HG02678 (cell line): ENCODE measurements around the gene PRKAR2B.

Experiments used
- ATAC-seq: cut with Tn5 transposase; IDR thresholded peaks from one replicate; pipeline ENCODE4 v1.9.1; 2021; ENCODE audit warnings: mild to moderate bottlenecking, moderate library complexity; ENCODE audit not compliant: unreplicated experiment

PRKAR2B gene

DNA sequence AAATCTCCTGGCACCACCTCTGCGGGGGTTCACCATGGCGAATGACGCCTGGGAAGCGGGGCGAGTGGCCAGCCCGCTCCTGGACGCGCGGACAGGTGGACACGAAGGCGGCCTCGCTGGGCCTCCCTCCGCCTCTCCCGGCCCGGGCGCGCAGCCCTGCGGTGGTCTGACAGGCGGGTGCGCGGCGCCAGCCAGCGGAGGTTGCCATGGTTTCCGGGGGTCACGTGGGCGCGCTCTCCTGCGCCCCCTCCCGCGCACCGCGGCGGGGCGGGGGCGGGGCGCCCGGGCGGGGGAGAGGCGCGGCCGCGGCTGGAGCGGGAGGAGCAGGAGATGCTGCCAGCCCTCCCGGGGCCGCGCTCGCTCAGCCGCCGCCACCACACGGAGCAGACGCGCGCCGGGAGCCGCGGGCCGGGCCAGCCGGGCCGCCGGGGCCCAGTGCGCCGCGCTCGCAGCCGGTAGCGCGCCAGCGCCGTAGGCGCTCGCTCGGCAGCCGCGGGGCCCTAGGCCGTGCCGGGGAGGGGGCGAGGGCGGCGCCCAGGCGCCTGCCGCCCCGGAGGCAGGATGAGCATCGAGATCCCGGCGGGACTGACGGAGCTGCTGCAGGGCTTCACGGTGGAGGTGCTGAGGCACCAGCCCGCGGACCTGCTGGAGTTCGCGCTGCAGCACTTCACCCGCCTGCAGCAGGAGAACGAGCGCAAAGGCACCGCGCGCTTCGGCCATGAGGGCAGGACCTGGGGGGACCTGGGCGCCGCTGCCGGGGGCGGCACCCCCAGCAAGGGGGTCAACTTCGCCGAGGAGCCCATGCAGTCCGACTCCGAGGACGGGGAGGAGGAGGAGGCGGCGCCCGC lies at the start of gene PRKAR2B:
TSS of gene PRKAR2B (plus strand) at position 359 of the 848 bp plus-strand sequence. CDS start at position 562, 203 bp downstream.
- peak; percentile 92 for ATAC-seq

DNA sequence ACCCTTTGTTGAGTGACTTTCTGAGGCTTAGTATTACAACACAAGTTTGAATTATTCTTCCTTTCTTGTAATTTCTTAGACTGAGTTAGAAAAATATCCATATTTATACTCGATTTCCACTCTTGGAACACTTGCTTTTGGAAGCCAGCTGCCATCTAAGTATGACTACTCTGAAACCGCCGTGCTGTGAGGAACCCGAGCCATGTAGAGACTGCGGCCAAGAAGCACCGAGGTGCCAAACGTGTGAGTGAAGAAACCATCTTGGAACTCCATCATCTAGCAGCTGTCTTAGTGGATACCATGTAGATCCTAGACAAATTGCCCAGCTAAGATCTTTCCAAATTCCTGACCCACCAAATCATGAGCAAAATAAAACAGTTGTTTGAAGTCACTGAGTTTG lies 49.7 kb upstream of the PRKAR2B start:
- no peak for ATAC-seq

DNA sequence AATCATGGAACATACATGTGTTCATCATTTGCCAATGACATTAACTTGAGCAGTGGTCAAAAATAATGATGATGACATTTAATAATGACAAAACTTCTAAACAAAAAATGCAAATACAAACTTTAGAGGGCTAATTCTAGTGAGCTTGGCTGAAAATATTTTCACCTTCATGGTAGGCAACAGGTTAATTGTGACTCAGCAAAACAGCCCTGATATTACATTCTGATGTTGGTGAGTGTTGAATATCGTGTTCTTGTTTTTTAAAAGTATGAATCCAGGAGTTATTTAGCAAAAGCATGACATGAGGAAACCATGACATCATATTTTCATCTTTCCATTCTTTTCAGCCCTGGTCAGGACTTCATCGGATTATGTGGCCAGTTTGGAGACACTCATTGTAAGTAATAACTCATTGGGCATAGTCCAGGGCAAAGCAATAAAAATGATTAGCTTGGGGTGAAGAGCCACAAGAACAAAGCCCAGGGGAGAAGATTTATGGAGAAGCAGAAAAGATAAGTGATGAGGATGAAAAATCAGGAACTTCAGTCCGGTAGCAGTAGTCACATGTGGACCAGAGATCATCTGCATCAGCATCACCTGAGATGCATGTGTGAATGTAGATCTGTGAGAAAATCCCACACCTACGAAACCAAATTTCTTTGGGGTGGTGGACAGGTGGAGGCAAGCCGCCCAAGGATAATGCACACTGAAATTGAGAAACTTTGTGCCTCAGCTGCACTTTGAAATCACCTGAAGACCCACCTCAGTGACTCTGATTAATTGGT lies 46.8 kb upstream of the PRKAR2B start:
- no peak for ATAC-seq

DNA sequence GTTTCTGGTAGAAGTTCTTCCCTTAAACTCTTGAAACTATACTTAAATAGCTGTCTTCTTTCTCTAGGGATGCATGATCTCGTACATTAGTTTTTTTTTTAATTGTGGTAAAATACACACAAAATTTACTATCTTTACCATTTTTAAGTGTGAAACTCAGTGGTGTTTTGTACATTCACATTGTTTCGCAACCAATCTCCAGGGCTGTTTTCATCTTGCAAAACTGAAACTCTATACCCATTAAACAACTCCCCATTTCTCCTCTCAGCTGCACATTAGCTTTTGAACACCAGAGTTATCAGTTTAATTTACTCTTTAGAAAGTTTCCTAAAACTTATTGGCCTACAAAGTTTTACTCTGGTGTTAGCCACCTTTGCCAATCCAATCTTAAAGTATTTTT lies 45.5 kb upstream of the PRKAR2B start:
- no peak for ATAC-seq

DNA sequence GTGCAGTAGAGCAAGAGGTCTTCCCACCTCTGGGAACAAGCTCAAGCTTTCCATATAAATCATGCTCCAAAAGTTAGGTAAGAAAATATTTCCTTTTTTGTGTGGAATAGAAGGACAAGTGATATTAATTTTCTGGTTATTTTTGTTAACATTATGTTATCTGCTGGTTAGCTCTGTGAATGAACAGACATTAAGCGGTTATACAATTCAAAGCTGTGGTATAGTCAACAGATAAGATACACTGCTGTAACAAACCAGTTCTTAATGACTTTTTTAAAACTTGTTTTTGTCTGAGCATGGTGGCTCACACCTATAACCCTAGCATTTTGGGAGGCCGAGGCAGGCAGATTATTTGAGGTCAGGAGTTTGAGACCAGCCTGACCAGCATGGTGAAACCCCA lies 43.0 kb upstream of the PRKAR2B start:
- ATAC-seq, result no peak

DNA sequence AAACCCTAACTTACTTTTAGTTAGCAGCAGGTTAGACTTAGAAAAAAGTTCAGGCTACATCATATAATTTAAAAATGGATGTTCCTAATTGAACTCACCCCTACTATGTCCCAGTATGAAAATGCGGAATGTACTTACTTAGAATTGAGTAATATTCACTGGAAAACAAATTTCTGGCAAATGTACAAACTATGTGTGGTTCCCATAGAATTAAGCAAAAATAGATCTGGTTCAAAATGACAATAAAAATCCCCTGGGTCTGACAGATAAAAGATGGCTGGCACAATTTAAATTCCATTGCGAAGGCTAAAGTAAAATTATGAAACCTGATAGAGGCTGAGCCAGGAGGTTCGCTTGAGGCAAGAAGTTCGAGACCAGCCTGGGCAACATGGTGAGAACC lies 42.4 kb upstream of the PRKAR2B start:
- ATAC-seq, result no peak

DNA sequence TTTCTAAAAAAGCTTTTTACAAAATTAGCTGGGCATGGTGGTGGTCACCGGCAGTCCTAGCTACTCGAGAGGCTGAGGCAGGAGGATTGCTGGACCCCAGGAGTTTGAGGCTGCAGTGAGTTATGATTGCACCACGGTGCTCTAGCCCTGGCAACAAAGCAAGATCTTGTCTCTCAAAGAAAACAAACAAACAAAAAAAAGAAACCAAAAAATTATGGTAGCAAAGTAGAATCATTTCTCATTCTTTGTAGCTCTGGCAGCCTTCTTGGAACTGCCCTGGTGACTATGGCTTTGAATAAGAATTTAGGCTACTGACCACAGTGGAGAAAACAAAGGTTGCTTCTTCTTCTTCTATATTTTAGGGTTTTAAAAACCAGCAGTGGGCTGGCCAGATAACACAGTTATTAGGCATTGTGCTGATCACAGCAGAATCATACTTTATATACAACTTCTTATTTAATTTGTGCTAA lies 41.9 kb upstream of the PRKAR2B start:
- ATAC-seq, result no peak

DNA sequence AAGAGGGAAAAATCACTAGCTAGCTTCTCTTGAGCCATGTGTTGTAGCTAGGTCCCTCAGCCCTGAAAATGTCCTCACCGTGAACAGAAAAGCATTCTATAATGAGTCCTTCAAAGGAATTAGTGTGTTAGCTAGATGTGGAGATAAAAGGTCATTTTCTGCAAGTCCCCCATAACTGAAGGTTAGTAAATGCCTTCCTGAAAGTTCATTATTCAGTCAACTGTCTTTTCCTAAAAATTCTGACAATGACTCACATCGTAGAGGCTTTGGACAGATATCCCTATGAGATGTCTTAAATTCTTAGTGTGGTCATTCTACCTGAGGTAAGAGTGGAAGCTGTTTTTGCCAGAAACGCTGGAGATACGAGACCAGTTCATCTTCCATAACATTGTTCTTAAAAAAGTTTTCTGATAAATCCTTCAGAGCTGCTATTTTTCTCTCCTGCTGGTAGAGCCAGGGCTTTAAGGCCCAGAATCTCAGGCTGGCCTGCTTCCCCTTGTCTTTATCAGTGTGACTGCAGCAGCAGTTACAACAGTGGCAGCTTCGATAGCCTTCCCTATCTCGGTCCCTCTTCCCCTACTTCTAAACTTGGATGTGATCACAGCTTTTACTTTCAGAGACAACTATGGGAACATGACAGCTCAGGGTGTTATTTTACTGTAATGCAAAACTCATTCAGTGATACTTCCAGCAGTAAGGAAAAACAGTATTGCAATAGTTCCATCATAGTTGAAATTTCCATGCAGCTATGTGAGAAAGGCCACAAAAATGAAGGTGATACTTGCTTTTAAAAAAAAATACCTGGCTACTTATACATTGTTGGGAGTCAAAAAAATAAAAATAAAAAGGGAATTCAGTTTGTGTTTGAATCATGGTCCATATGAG lies 37.3 kb upstream of the PRKAR2B start:
- ATAC-seq, result no peak

DNA sequence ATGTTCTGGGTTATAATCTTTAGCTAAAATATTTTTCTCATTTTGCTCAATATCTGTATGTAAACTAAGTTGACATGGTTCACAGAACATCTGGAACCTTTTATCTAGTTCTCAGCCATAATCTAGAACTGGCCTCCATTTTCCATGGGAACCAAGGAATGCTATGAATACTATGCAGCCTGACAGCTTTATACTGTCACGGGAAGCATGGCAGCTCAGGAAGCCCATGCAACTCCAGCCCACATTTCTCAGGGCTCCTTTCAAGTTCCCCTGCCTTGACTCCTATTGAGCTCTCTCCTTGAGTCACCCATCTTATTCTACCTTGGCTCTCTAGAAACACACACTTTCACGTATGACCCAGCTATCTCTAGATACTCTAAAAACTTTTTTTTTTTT lies 36.6 kb upstream of the PRKAR2B start:
- no peak for ATAC-seq

DNA sequence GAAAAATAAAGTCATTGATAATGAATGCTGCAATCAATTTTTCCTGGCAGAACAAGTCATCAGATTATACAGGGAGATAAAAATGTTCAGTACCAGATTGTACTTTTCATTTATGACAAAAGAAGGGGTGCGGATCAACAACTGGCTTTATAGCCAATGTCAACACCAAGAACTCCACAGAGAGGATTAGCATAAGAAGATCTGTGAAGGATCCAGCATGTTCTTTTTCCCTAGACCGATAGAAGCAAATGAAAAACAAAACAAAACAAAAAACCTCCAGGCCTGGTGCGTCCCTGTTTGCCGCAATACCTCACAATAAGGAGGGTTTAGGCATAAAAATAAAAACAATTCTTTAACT lies 34.7 kb upstream of the PRKAR2B start:
- no peak for ATAC-seq

DNA sequence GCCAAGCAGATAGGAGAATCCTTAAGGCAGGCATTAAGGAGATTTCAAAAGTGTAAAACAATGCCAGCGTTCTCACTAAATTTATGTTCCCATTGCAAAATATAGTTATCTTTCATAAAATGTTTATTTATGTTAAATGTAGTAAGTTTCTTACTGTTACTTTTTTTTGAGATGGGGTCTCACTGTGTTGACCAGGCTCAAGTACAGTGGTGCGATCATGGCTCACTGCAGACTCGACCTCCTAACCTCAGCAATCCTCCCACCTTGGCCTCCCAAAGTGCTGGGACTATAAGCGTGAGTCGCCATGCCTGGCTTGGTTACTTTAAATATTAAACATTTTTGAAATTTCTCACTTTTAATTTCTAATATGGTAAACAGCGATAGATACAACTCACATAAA lies 31.8 kb upstream of the PRKAR2B start:
- ATAC-seq, result no peak

DNA sequence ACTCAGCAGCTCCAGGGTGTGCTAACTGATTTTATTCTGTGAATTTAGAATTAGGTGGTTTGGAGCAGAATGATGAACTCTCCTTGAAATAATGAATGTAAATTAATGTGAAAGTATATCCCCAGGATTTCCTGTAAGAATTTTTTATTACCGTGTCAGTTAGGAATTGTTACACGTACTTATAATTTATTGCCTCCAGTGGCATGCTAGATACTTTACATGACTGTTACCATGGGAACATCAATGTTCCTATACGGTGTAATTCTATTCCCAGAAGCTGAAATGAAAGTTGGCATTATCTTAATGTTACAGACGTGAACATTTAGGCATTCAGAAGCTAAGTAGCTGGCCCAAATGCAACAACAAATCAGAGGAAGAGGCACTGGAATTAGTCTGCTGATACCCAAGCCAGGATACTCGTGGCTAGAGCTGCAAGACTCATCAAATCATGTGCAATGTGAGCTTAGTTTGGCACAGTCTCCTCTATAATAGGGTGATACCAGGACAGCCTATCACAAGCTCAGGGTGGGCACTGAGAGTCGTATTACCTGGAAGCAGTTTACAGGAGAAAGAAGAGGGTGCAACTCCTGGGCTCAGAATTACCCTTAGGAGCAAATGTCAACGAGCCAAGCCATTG lies 30.0 kb upstream of the PRKAR2B start:
- no peak for ATAC-seq

DNA sequence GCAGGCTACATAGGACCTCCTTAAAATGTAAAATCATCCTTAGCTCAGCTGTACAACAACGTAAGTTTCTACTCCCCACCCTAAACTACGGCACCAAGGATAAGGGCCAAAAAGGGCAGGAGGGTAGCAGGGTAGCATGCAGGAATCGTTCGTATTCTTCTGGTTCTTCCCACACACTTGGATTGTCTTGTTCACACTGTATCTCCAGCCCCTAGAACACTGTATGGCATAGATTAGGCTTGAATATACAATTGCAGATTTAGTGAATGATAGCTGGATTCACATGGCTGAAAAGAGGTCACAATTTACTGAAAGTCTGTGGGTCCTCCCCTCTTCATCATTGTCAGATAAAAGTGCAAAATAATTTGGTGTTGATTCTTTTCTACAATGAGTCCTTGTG lies 28.2 kb upstream of the PRKAR2B start:
- ATAC-seq, result no peak

DNA sequence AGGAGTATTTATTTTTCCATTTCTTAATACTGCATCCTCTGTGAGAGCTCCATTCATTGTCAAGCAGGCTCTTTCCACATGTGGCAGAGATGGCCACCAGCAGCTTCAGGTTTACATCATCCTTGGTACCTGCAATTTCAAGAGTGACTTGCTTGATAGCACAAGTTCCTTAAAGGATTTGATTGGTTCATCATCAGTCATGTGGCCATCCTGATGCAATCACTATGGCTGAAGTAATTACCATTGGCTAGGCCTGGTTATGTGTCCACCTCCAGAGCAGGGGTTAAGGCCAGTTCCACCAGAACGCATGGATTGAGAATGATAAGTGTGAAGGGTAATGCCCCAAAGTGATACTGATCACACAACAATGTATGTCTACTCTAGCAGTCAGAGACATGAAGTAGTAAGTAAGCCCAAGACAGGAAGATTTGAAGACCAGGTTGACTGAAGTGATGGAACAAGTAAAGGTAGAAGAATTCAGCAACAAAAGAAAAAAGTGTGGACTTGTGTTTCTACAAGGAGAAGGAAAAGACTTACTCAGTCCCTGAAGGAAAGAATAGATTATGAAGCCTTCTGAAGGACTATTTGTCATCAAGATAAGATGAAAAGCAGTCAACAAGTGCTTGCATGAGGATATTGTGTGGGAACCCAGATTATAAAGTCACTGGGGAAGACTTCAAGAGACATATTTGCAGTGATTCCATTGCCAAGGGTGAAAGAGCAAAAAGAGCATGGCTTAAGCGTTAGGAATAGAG lies 26.4 kb upstream of the PRKAR2B start:
- ATAC-seq, result no peak

DNA sequence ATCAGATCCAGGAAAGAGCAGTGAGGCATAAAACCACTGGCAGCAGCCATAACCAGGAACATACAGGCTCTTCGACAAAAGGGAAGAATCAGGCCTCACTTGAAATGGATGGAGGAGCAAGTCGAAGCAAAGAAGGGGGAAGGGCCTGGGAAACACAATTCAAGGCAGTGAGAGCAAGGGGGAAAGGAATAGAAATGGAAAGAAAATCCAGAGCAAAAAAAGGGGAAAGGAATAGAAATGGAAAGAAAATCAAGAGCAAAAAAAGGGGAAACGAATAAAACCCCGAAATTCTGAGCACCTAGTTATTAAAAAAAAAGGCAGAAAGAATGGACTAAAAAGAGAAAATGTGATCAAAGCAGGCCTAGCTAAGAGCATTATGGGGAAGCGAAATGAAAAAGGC lies 24.1 kb upstream of the PRKAR2B start:
- ATAC-seq, result no peak

DNA sequence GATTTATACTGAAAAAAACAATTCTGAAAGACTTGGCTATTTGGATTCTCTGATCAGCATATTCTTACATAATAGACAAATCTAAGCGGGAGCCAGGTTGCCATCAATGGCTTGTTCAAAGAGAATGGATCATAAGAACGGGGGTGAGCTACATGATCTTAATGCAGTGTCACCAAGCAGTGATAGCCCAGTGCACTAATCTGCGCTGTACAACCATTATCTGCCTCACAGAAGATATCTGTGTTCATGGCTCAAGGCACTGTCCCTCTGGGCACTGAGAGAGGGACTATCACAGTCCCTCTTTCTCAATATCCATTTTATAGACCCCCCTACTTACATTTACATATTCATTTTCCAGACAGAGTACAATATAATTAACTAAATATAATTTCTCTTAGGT lies 22.9 kb upstream of the PRKAR2B start:
- no peak for ATAC-seq

DNA sequence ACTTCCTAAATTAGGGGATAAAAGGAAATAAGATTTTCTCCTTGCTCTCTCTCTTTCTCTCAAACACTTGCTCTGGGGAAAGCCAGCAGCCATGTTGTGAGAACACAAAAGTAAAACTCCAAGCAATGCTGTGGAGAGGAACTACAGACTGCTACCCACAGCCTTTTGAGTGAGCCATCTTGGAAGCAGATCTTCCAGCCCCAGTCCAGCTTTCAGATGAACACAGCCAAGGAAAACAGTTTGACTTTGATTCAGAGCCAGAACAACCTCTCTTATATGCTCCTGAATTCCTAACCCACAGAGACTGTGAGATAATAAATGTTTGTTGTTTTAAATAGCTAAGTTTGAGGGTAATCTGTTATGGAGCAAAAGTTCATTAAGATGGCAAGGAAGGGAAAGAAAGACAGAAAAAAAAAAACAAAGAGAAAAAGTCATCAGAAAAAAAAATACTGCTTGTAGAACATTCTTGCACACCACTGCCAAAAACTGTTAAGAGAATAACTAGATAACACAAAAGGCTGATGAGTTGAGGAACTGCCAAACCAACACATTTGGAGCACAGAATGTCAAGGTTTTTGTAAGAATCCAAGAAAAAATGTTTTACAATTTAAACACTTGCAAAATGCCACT lies 20.9 kb upstream of the PRKAR2B start:
- no peak for ATAC-seq

DNA sequence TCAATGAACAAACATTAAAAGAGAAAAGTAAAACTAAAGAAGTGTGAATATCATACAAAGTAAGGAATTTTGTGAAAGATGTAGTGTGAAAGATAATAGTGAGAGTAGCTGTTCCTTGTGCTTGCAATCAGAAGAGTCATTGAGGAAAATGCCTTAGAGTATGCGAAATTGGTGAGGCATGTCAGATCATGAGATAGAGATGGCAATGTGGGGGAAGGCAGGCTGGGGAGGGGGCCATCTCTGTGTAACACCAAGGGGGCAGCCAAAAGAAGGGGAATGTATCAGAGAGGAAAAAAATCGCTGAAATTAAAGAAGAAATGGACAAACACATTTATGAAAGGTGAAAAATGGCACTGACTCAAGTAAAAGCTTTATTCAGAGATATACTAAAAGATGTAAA lies 19.6 kb upstream of the PRKAR2B start:
- no peak for ATAC-seq

DNA sequence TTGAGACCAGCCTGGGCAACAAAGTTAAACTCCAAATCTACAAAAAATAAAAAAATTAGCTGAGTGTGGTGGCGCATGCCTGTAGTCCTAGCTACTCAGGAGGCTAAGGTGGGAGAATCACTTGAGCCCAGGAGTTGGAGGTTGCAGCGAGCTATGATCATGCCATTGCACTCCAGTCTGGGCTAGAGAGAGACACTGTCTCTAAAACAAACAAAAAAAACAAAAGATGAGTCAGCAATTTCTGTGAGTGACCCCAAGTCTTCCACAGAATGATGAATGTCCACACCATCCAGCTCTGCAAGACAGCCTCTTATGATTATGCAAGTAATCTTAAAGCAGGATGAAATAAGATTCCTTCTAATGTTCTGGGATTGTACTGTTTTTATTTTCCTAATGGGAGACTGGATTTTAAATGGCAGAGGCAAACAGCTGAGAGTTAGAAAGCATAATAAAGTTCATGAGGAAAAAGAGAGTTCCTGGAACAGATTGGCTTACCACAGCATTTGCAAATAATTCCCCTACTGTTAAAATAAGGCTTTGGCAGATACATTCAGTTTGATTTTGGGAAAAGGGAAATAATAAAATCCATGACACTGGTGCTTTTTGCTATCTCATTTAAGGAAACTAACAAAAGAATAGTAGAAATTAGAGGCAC lies 18.9 kb upstream of the PRKAR2B start:
- ATAC-seq, result no peak
